BJ (cell line): ENCODE measurements around the gene RNF146. TPM values are rescaled to one million over a fixed set of nuclear protein-coding genes. Genes with fewer than 3 reads are reported as not detected.

Experiments used
- CTCF ChIA-PET: fragments of 350-600 bp; formaldehyde crosslinking; extraction: SDS; loops from one replicate; lab custom pipeline; 2021; ENCODE audit warnings: antibody characterized with exemption, inconsistent platforms; lab: Yijun Ruan, JAX
- POLR2A ChIA-PET: fragments of 300-600 bp; sonication (Branson Sonifier 250); formaldehyde crosslinking; extraction: SDS; loops from one replicate; lab custom pipeline; 2021; ENCODE audit warnings: antibody characterized with exemption; lab: Charles Lee
- DNase-seq: peaks from one replicate; pipeline ENCODE4 v3.0.0-alpha.2; 2011; ENCODE audit warnings: low read depth
- H3K27me3 ChIP-seq: 2 replicates; pipeline ENCODE4 v1.6.0; 2011; ENCODE audit warnings: low read length; ENCODE audit not compliant: control insufficient read depth, insufficient read depth
- H3K36me3 ChIP-seq: 2 replicates; pipeline ENCODE4 v1.5.1; 2011; ENCODE audit warnings: low read length; ENCODE audit not compliant: control insufficient read depth, insufficient read depth
- H3K4me3 ChIP-seq: 2 replicates; pipeline ENCODE4 v1.5.1; 2011; ENCODE audit warnings: low read depth, mild to moderate bottlenecking, control low read depth, low read length
- CTCF ChIP-seq: IDR thresholded peaks from 2 replicates; pipeline ENCODE4 v1.5.1; 2011; ENCODE audit warnings: low read depth, mild to moderate bottlenecking, control low read depth, inconsistent platforms, low read length, moderate library complexity; ENCODE audit not compliant: insufficient read depth
- polyA plus RNA-seq: library from polyadenylated mRNA; depleted of rRNA; stranded (reverse); fragments of >200 nt; gene quantifications from 2 replicates; pipeline ENCODE4 v1.2.3, GENCODE V29; 2011

The RNF146 gene
- polyA plus RNA-seq, 1 experiment: 36.2 TPM

- TF ChIP-seq CTCF: no peak
- H3K4me3 ChIP-seq: peak overlapping the region; percentile 90
- H3K36me3 ChIP-seq: no peaks in the 10 kb centered on the region
- ChIA-PET POLR2A (no interaction called here), CTCF (interaction anchor here (0.7 to 2.3 kb wide), 4 partner anchors 15 to 81 kb away, joined by 3 to 15 read pairs (median 8); no protein-coding TSS in a partner anchor)
- no peak for DNase-seq
- no peaks in the 10 kb centered on the region for H3K27me3 ChIP-seq
Measured at GRCh38 chr6:127267646-127268625, 1.3 kb downstream of the RNF146 start.

- no peak overlapping the region for H3K4me3 ChIP-seq
- no peaks in the 10 kb centered on the region for H3K27me3 ChIP-seq
- ChIA-PET POLR2A (interaction anchor here (0.5 kb wide), 1 partner anchor 271 kb away, joined by 3 read pairs; no protein-coding TSS in a partner anchor), CTCF (interaction anchor here (0.6 kb wide), 1 partner anchor 10 kb away, joined by 3 read pairs; no protein-coding TSS in a partner anchor)
- TF ChIP-seq CTCF: no peak
- no peak for DNase-seq
- no peaks in the 10 kb centered on the region for H3K36me3 ChIP-seq
Measured at GRCh38 chr6:127272576-127272975, 5.9 kb downstream of the RNF146 start.

- Histone ChIP-seq H3K27me3 (no peaks in the 10 kb centered on the region), H3K36me3 (no peaks in the 10 kb centered on the region), H3K4me3 (no peak overlapping the region)
- TF ChIP-seq CTCF: no peak
- ChIA-PET POLR2A (no interaction called here), CTCF (no interaction called here)
- no peak for DNase-seq
Measured at GRCh38 chr6:127273499-127273898, 6.8 kb downstream of the RNF146 start.

GRCh38 chr6:127276331-127276730, 9.7 kb downstream of the RNF146 start:
- POLR2A ChIA-PET: no interaction called here
- CTCF ChIA-PET: interaction anchor here (1.9 kb wide), 2 partner anchors 10 to 43 kb away, joined by 4 to 7 read pairs; partner anchors contain the start of gene RNF146

More at GRCh38 chr6:127276331-127276730, 9.7 kb downstream of the RNF146 start:
- no peak overlapping the region for H3K4me3 ChIP-seq
- H3K27me3 ChIP-seq: no peaks in the 10 kb centered on the region
- no peaks in the 10 kb centered on the region for H3K36me3 ChIP-seq
- no peak for DNase-seq
- no peak for TF ChIP-seq CTCF
